Measurements from ENCODE around the gene ADCY2.

The ADCY2 gene

GRCh38 chr5:7837403-7837802 lies 441.5 kb downstream of the ADCY2 start:
- POLR2A ChIA-PET, result no interaction called here
- CTCF ChIA-PET, result interaction anchor here (1.7 kb wide), 1 partner anchor 20 kb away, joined by 5 read pairs; no protein-coding TSS in a partner anchor
- no peak for DNase-seq (ENCODE audit: extremely low spot score)
- TF ChIP-seq CTCF (IDR thresholded peaks at IDR 0.05; ENCODE audit: control extremely low read depth, extremely low read depth, low read depth, missing control alignments), result no peak

- TF ChIP-seq CTCF (IDR thresholded peaks at IDR 0.05; ENCODE audit: control extremely low read depth, extremely low read depth, low read depth, missing control alignments), result no peak
- ChIA-PET POLR2A (no interaction called here), CTCF (interaction anchor here (1.0 kb wide), 1 partner anchor 8 kb away, joined by 3 read pairs; no protein-coding TSS in a partner anchor)
- no peak for DNase-seq (ENCODE audit: extremely low spot score)
Observed at GRCh38 chr5:7842531-7842930, 446.6 kb downstream of the ADCY2 start.

- POLR2A ChIA-PET, result no interaction called here
- CTCF ChIA-PET, result interaction anchor here (1.1 to 3.3 kb wide), 2 partner anchors 12 to 90 kb away, joined by 4 to 12 read pairs; no protein-coding TSS in a partner anchor
Observed at GRCh38 chr5:7844901-7845300, 449.0 kb downstream of the ADCY2 start.

GRCh38 chr5:7845557-7845956 lies 449.6 kb downstream of the ADCY2 start:
- CTCF ChIA-PET, result interaction anchor here (1.0 to 3.3 kb wide), 3 partner anchors 11 to 90 kb away, joined by 4 to 12 read pairs (median 4); no protein-coding TSS in a partner anchor
- no peak for DNase-seq (ENCODE audit: extremely low spot score)
- POLR2A ChIA-PET, result no interaction called here
- no peak for TF ChIP-seq CTCF (IDR thresholded peaks at IDR 0.05; ENCODE audit: control extremely low read depth, extremely low read depth, low read depth, missing control alignments)

More at GRCh38 chr5:7844901-7845300, 449.0 kb downstream of the ADCY2 start:
- no peak for DNase-seq (ENCODE audit: extremely low spot score)
- TF ChIP-seq CTCF (IDR thresholded peaks at IDR 0.05; ENCODE audit: control extremely low read depth, extremely low read depth, low read depth, missing control alignments), result no peak

- DNase-seq (ENCODE audit: extremely low spot score), result no peak
- ChIA-PET CTCF (interaction anchor here (1.0 to 3.3 kb wide), 2 partner anchors 10 to 12 kb away, joined by 4 to 12 read pairs; no protein-coding TSS in a partner anchor), POLR2A (no interaction called here)
Observed at GRCh38 chr5:7846327-7846726, 450.4 kb downstream of the ADCY2 start.

GRCh38 chr5:7848296-7848695 lies 452.4 kb downstream of the ADCY2 start:
- no peak for DNase-seq (ENCODE audit: extremely low spot score)
- POLR2A ChIA-PET, result no interaction called here

More at GRCh38 chr5:7846327-7846726, 450.4 kb downstream of the ADCY2 start:
- no peak for TF ChIP-seq CTCF (IDR thresholded peaks at IDR 0.05; ENCODE audit: control extremely low read depth, extremely low read depth, low read depth, missing control alignments)

More at GRCh38 chr5:7848296-7848695, 452.4 kb downstream of the ADCY2 start:
- CTCF ChIA-PET, result interaction anchor here (1.0 kb wide), 1 partner anchor 10 kb away, joined by 3 read pairs; no protein-coding TSS in a partner anchor
- TF ChIP-seq CTCF (IDR thresholded peaks at IDR 0.05; ENCODE audit: control extremely low read depth, extremely low read depth, low read depth, missing control alignments), result no peak
